Esophagus muscularis mucosa (tissue), 4 donors: Measurements from ENCODE around the gene C2orf92. TPM values are rescaled to one million over a fixed set of nuclear protein-coding genes. Genes with fewer than 3 reads are reported as not detected.

Source experiments
- DNase-seq: peaks from one replicate; pipeline ENCODE4 v3.0.0-alpha.2; 2017; ENCODE audit errors: extremely low spot score
- H3K27ac ChIP-seq, 4 donors: fragments of 200-600 bp; sonication (generic); replicated peaks in 1 of 4; 1 replicate in 3 of 4; 2 replicates in 1 of 4; pipeline ENCODE4 v1.5.1; 2016 to 2019; ENCODE audit warnings: mild to moderate bottlenecking in 1 of 4
- H3K27me3 ChIP-seq, 4 donors: fragments of 200-600 bp; sonication (generic); one replicate each; pipeline versions ENCODE4 v1.5.1 to v1.6.0; 2016 to 2019
- H3K36me3 ChIP-seq, 4 donors: fragments of 200-600 bp; sonication (generic); one replicate each; pipeline ENCODE4 v1.5.1; 2016 to 2019
- H3K4me1 ChIP-seq, 4 donors: fragments of 200-600 bp; sonication (generic); one replicate each; pipeline ENCODE4 v1.5.1; 2016 to 2019
- H3K4me3 ChIP-seq, 4 donors: fragments of 200-600 bp; sonication (generic); 1 replicate in 2 of 4; 2 replicates in 2 of 4; pipeline ENCODE4 v1.5.1; 2016 to 2019; ENCODE audit warnings: mild to moderate bottlenecking in 4 of 4, moderate library complexity in 1 of 4
- H3K9me3 ChIP-seq, 4 donors: fragments of 200-600 bp; sonication (generic); 1 replicate in 3 of 4; 2 replicates in 1 of 4; pipeline ENCODE4 v1.5.1; 2016 to 2019
- EP300 ChIP-seq: sonication (generic); formaldehyde crosslinking; IDR thresholded peaks from one replicate; pipeline ENCODE4 v1.6.1; 2017; ENCODE audit warnings: antibody characterized with exemption
- POLR2A ChIP-seq: fragments of 450-650 bp; IDR thresholded peaks from one replicate; pipeline ENCODE4 v1.6.1; 2017; ENCODE audit warnings: antibody characterized with exemption, moderate library complexity, mild to moderate bottlenecking, low read depth
- POLR2AphosphoS5 ChIP-seq, 2 donors: sonication (generic); formaldehyde crosslinking; IDR thresholded peaks; one replicate each; pipeline ENCODE4 v1.6.1; 2017; ENCODE audit warnings: antibody characterized with exemption in 2 of 2
- WGBS: methylation state at CpG from one replicate; pipeline ENCODE4 v1.1.5; 2018; 5-methylcytosine and 5-hydroxymethylcytosine counted together
- intact Hi-C: fragments of 100-400 bp; cut with DNase I; formaldehyde crosslinking; loops from one replicate; pipeline ENCODE4 v1.15.1; 2023
- total RNA-seq, 4 donors: library from RNA; depleted of rRNA; stranded (reverse); fragments of >200 nt; gene quantifications; one replicate each; pipeline versions ENCODE4 v1.1.0 to v1.2.1, GENCODE V29; 2016
- TF ChIP-seq, protein P1 (sequence below), 3 experiments: fragments of 200-600 bp in 2 of 3; fragments of 450-650 bp in 1 of 3; sonication (generic) in 2 of 3; IDR thresholded peaks; one replicate each; pipeline ENCODE4 v1.5.1; 2017 to 2019; ENCODE audit warnings: antibody characterized with exemption in 3 of 3, mild to moderate bottlenecking in 2 of 3, moderate library complexity in 1 of 3

Gene C2orf92
- total RNA-seq, 4 donors from 2014 or later = 2.1 to 6.5 (median 3.6) TPM

DNA sequence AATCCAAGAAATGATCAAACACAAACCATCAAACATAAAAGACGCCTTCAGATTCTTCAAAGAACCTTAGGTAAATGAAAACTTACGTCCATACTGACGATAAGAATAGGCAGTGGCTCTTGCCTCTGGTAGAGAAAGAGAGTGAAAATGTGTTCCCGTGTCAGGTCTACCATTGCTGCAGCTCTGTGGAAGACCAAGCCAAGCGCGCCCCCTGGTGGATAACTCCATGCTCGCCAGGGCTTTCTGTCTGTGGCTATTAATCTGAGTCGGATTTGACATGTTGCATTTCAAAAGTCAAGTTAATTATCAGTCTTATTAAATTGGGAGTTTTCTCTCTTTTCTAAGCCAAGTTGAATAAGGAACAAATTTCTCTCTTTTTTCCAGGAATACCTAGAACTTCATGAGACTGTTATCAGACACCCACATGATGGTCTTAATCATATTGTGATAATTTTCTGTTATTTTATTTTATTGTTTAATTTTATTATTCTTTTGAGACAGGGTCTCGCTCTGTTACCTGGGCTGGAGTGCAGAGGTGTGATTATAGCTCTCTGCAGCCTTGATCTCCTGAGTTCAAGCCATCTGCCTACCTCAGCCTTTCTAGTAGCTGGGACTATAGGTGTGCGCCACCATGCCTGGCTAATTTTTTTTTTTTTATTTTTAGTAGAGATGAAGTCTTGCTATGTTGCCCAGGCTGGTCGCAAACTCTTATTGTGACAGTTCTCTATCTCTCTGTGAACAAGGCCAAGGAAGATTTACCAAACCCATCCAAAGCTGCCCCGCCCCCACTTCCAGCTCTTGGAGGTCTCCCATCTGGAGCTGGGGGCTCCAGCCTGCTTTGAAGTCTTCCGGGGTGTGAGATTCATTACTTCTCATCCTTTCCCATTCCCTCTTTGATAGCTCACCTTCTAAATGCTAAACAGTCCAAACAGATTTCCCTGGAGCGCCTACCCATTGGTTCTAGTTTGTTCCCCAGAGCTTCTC, 28.0 kb downstream of the C2orf92 start:
- H3K4me1 ChIP-seq = peaks cover 0 to 5% (median 2%) of the 10 kb centered on the region in 4 donors
- no peak overlapping the region for H3K27ac ChIP-seq
- no peaks in the 10 kb centered on the region for H3K36me3 ChIP-seq
- peak in 1 of 2 donors; percentile 64 for TF ChIP-seq POLR2AphosphoS5 (IDR thresholded peaks at IDR 0.05)
- no peak for TF ChIP-seq POLR2A
- TF ChIP-seq, protein P1, sequence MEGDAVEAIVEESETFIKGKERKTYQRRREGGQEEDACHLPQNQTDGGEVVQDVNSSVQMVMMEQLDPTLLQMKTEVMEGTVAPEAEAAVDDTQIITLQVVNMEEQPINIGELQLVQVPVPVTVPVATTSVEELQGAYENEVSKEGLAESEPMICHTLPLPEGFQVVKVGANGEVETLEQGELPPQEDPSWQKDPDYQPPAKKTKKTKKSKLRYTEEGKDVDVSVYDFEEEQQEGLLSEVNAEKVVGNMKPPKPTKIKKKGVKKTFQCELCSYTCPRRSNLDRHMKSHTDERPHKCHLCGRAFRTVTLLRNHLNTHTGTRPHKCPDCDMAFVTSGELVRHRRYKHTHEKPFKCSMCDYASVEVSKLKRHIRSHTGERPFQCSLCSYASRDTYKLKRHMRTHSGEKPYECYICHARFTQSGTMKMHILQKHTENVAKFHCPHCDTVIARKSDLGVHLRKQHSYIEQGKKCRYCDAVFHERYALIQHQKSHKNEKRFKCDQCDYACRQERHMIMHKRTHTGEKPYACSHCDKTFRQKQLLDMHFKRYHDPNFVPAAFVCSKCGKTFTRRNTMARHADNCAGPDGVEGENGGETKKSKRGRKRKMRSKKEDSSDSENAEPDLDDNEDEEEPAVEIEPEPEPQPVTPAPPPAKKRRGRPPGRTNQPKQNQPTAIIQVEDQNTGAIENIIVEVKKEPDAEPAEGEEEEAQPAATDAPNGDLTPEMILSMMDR (IDR thresholded peaks at IDR 0.05) = peak in 2 of 3 experiments; percentile 97 to 98
- TF ChIP-seq EP300 = no peak
- H3K27me3 ChIP-seq = no peaks in the 10 kb centered on the region
- H3K9me3 ChIP-seq = no peaks in the 10 kb centered on the region
- 26% methylated on average over 14 of the region's 14 CpGs for WGBS
- DNase-seq = peak; percentile 98
- no peak overlapping the region for H3K4me3 ChIP-seq
- intact Hi-C loops = loop anchor here (2.0 to 10.0 kb wide), 3 partner anchors 33 to 107 kb away; partner anchors contain the start of genes ACTR1B and COX5B

- TF ChIP-seq POLR2A (no peak), EP300 (no peak), POLR2AphosphoS5 (IDR thresholded peaks at IDR 0.05) (no peak)
- TF ChIP-seq, protein P1 (IDR thresholded peaks at IDR 0.05) = no peak
- Histone ChIP-seq H3K4me1 (peaks cover 0 to 5% (median 2%) of the 10 kb centered on the region in 4 donors), H3K27me3 (no peaks in the 10 kb centered on the region), H3K36me3 (no peaks in the 10 kb centered on the region), H3K27ac (no peak overlapping the region), H3K9me3 (no peaks in the 10 kb centered on the region), H3K4me3 (no peak overlapping the region)
- intact Hi-C loops = loop anchor here (10.0 kb wide), 1 partner anchor 54 kb away; the partner anchor contains the start of gene COX5B
- 89% methylated on average over 4 of the region's 4 CpGs for WGBS
- peak; percentile 60 for DNase-seq
These were observed 29.0 kb downstream of the C2orf92 start for GRCh38 chr2:97698530-97698929.

DNA sequence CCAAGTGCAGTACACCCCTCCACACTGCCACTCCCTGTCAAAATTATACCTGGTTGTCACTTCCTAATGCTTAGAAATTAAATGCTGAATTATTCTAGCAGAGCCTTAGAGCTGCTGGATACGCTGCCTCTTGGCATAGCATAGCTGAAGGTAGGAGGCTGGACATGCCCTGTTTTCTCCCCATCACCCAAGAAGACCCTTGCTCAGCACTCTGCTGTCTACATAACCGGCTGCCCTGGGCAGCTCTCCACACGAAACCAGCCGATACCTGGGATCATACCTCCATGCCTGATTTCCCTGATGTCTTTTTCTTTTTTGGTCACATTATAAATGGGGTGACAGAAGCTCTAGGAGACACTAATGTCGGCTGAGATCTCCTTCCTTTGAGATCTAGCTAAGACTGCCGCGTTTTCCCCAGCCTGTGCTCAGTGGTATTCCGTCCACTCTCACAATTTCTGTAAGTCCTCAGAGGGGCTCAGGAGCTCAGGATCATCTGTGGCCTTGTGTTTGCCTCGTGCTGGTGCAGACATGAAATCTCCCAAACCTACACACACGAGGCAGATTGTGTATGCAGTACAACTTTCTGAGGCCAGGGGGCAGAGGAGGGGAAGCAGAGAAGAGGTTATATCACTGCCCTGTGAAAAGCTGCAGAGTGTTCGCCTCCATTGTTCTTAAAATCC, 30.4 kb downstream of the C2orf92 start:
- no peaks in the 10 kb centered on the region for H3K9me3 ChIP-seq
- H3K4me3 ChIP-seq = no peak overlapping the region
- no peak for TF ChIP-seq EP300
- TF ChIP-seq, protein P1 (IDR thresholded peaks at IDR 0.05) = peak; percentile 37 to 63 (median 46)
- peaks cover 0 to 5% (median 2%) of the 10 kb centered on the region in 4 donors for H3K4me1 ChIP-seq
- no peaks in the 10 kb centered on the region for H3K36me3 ChIP-seq
- intact Hi-C loops = loop anchor here (10.0 kb wide), 2 partner anchors 55 to 685 kb away; partner anchors contain the start of gene COX5B
- WGBS = 62% methylated on average over 11 of the region's 11 CpGs
- peak; percentile 91 for DNase-seq
- no peak overlapping the region for H3K27ac ChIP-seq
- no peaks in the 10 kb centered on the region for H3K27me3 ChIP-seq

DNA sequence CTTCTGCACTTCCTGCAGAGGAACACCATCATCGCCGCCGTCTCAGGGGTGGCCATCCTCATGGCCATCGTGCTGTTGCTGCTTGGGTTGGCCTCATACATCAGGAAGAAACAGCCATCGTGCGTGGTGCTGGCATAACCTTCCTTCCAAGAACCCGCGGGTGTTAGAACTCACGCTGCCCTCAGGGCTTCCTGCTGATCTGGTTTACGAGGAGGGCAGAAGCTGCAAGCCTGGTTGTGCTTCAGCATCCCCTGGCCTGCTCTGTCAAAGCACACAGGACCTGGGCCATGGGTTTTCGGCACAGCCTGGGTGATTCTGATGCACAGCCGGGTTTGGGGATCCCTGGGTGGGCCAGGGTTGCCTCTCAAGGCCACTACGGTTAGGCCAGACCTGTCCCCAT, 31.7 kb downstream of the C2orf92 start:
- intact Hi-C loops = loop anchor here (10.0 kb wide), 1 partner anchor 684 kb away; no protein-coding TSS in a partner anchor
- WGBS = 90% methylated on average over 10 of the region's 13 CpGs

More for the DNA sequence above, 31.7 kb downstream of the C2orf92 start:
- no peaks in the 10 kb centered on the region for H3K9me3 ChIP-seq
- H3K36me3 ChIP-seq = no peaks in the 10 kb centered on the region
- no peaks in the 10 kb centered on the region for H3K27me3 ChIP-seq
- peak; percentile 68 for DNase-seq
- H3K4me1 ChIP-seq = peaks cover 0 to 5% (median 2%) of the 10 kb centered on the region in 4 donors
- no peak overlapping the region for H3K27ac ChIP-seq
- no peak for TF ChIP-seq POLR2A
- TF ChIP-seq, protein P1 (IDR thresholded peaks at IDR 0.05) = no peak
- TF ChIP-seq EP300 = no peak
- TF ChIP-seq POLR2AphosphoS5 (IDR thresholded peaks at IDR 0.05) = no peak
- no peak overlapping the region for H3K4me3 ChIP-seq
